ENCODE results near the gene ARHGAP18.

ARHGAP18 gene

DNA sequence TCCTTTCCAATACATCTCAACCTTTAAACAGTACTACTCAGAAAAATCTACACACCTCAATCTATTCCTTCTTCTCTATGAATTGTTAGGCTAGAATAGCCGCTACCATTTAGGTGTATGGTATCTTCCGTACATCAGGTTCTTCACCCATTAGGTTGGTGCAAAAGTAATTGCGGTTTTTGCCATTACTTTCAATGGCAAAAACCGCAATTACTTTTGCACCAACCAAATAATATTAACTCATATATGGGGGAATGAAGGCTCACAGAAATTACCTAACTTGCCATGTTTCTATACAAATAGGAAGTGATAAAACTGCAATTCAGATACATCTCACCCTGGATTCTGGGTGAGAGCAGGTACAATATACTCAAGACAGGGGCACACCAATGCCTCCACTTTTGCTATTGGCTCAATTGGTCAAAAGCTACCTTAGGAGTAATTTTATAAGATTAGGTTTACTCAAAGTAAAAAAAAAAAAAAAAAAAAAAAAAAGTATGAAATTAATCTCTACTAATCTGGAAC is 37.7 kb upstream of the ARHGAP18 start:
- Histone ChIP-seq H3K4me2 (ENCODE audit: low read length) (no peak overlapping the region), H3K4me1 (ENCODE audit: control insufficient read depth, low read length) (peaks cover 38% of the 10 kb centered on the region), H3K27me3 (ENCODE audit: control insufficient read depth, low read length) (no peaks in the 10 kb centered on the region), H3K9me3 (ENCODE audit: control insufficient read depth, insufficient read depth, low read length) (no peaks in the 10 kb centered on the region), H3F3A (ENCODE audit: control insufficient read depth, insufficient read depth) (peaks cover 9% of the 10 kb centered on the region; the same call in 1 of the 2 replicates), H4K20me1 (ENCODE audit: control insufficient read depth, insufficient read depth, low read depth, low read length) (no peaks in the 10 kb centered on the region), H3K79me2 (ENCODE audit: control insufficient read depth, low read length) (no peaks in the 10 kb centered on the region), H3K4me3 (ENCODE audit: low read length) (no peak overlapping the region), H3K27ac (ENCODE audit: low read depth, low read length) (no peak overlapping the region), H3K36me3 (ENCODE audit: control insufficient read depth, low read length) (no peaks in the 10 kb centered on the region), H3K9me2 (replicated peaks; ENCODE audit: control insufficient read depth, low read length) (no peaks in the 10 kb centered on the region)
- TF ChIP-seq EZH2phosphoT487 (IDR thresholded peaks at IDR 0.05; ENCODE audit: borderline replicate concordance, low read length): no peak
- TF ChIP-seq, protein P1, sequence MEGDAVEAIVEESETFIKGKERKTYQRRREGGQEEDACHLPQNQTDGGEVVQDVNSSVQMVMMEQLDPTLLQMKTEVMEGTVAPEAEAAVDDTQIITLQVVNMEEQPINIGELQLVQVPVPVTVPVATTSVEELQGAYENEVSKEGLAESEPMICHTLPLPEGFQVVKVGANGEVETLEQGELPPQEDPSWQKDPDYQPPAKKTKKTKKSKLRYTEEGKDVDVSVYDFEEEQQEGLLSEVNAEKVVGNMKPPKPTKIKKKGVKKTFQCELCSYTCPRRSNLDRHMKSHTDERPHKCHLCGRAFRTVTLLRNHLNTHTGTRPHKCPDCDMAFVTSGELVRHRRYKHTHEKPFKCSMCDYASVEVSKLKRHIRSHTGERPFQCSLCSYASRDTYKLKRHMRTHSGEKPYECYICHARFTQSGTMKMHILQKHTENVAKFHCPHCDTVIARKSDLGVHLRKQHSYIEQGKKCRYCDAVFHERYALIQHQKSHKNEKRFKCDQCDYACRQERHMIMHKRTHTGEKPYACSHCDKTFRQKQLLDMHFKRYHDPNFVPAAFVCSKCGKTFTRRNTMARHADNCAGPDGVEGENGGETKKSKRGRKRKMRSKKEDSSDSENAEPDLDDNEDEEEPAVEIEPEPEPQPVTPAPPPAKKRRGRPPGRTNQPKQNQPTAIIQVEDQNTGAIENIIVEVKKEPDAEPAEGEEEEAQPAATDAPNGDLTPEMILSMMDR (IDR thresholded peaks at IDR 0.05; ENCODE audit: low read depth, low read length, poor library complexity, severe bottlenecking): no peak

DNA sequence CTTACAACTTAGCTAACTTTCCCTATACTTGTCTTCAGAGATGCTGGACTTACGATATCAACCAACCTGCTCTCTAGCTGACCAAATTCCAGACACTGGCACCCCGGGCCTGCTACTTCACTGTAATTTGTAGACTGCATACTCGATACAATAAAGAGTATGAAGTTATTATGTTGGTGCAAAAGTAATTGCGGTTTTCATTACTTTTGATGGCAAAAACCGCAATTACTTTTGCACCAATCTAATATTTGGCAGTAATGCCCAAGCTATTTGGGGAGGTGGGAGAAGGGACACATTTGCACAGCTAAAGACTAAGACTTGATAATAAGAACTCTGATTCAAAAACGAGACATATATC is 34.9 kb upstream of the ARHGAP18 start:
- TF ChIP-seq EZH2phosphoT487 (IDR thresholded peaks at IDR 0.05; ENCODE audit: borderline replicate concordance, low read length): no peak
- TF ChIP-seq, protein P1 (IDR thresholded peaks at IDR 0.05; ENCODE audit: low read depth, low read length, poor library complexity, severe bottlenecking): no peak
- Histone ChIP-seq H3K4me3 (ENCODE audit: low read length) (no peak overlapping the region), H3K4me1 (ENCODE audit: control insufficient read depth, low read length) (peaks cover 35% of the 10 kb centered on the region), H3K79me2 (ENCODE audit: control insufficient read depth, low read length) (no peaks in the 10 kb centered on the region), H4K20me1 (ENCODE audit: control insufficient read depth, insufficient read depth, low read depth, low read length) (no peaks in the 10 kb centered on the region), H3K36me3 (ENCODE audit: control insufficient read depth, low read length) (no peaks in the 10 kb centered on the region), H3K9me3 (ENCODE audit: control insufficient read depth, insufficient read depth, low read length) (no peaks in the 10 kb centered on the region), H3F3A (ENCODE audit: control insufficient read depth, insufficient read depth) (no peaks in the 10 kb centered on the region), H3K27me3 (ENCODE audit: control insufficient read depth, low read length) (no peaks in the 10 kb centered on the region), H3K9me2 (replicated peaks; ENCODE audit: control insufficient read depth, low read length) (no peaks in the 10 kb centered on the region), H3K4me2 (ENCODE audit: low read length) (no peak overlapping the region), H3K27ac (ENCODE audit: low read depth, low read length) (no peak overlapping the region)

DNA sequence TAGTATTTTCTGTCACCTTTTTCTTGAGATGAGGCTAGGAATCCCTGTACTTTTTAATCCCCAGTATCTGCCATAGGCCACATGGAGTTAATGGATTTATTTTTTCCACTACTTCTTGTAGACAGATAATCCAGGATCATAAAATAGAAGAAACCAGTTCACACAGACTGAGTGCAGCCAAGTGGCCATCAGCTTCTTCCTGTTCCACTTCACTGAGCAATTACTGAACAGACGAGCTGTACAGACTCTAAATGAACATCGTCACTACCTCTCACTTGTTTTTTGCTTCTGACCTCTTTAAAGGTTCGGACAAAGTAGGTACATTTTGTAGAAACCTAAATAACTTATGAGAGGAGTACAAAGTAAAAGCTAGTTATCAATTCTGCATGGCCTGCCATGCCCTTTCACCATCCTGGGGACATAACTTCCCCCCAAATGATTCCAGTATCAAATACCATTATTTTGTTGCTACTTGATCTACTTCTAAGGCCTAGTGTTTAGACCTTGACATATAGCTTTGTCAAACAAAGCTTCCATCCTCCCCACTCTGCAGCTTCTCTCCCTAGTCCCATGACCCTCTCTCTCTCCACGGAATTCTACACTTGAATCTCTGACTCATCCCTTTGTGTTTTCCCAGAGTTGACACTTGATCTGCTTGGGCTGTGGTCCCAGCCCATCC is 34.4 kb upstream of the ARHGAP18 start:
- Histone ChIP-seq H3K36me3 (ENCODE audit: control insufficient read depth, low read length) (no peaks in the 10 kb centered on the region), H3K27me3 (ENCODE audit: control insufficient read depth, low read length) (no peaks in the 10 kb centered on the region)

More for the DNA sequence above, 34.4 kb upstream of the ARHGAP18 start:
- TF ChIP-seq EZH2phosphoT487 (IDR thresholded peaks at IDR 0.05; ENCODE audit: borderline replicate concordance, low read length): no peak
- TF ChIP-seq, protein P1 (IDR thresholded peaks at IDR 0.05; ENCODE audit: low read depth, low read length, poor library complexity, severe bottlenecking): no peak
- H3K79me2 ChIP-seq (ENCODE audit: control insufficient read depth, low read length): no peaks in the 10 kb centered on the region
- no peaks in the 10 kb centered on the region for H3F3A ChIP-seq (ENCODE audit: control insufficient read depth, insufficient read depth)
- H3K4me1 ChIP-seq (ENCODE audit: control insufficient read depth, low read length): peaks cover 30% of the 10 kb centered on the region
- H3K4me3 ChIP-seq (ENCODE audit: low read length): no peak overlapping the region
- no peaks in the 10 kb centered on the region for H3K9me3 ChIP-seq (ENCODE audit: control insufficient read depth, insufficient read depth, low read length)
- H3K9me2 ChIP-seq (replicated peaks; ENCODE audit: control insufficient read depth, low read length): no peaks in the 10 kb centered on the region
- no peaks in the 10 kb centered on the region for H4K20me1 ChIP-seq (ENCODE audit: control insufficient read depth, insufficient read depth, low read depth, low read length)
- H3K4me2 ChIP-seq (ENCODE audit: low read length): peak overlapping the region; percentile 18; the same call in 1 of the 2 replicates
- no peak overlapping the region for H3K27ac ChIP-seq (ENCODE audit: low read depth, low read length)
